HG03064 (cell line): ENCODE data around the gene VPS37D.
"Not testable (repeated sequence)": the region's sequence is repeated elsewhere in the genome, so short reads cannot be mapped to it uniquely, and the experiment has no call there.

Source experiments
- ATAC-seq: cut with Tn5 transposase; IDR thresholded peaks from one replicate; pipeline ENCODE4 v1.9.1; 2021; ENCODE audit warnings: low read depth; ENCODE audit not compliant: unreplicated experiment

The VPS37D gene

GRCh38 chr7:73667344-73668102 is at the start of gene VPS37D:
VPS37D (plus strand) TSS chr7:73667831; CDS start chr7:73667959, 128 bp downstream.
- ATAC-seq: peak; percentile 88

- no peak for ATAC-seq
Observed at GRCh38 chr7:73618538-73618937, 49.1 kb upstream of the VPS37D start.

GRCh38 chr7:73619394-73619793 is 48.2 kb upstream of the VPS37D start:
- not testable (repeated sequence) for ATAC-seq

GRCh38 chr7:73621168-73622063 is 46.2 kb upstream of the VPS37D start:
- no peak for ATAC-seq

GRCh38 chr7:73622527-73622908 is 45.1 kb upstream of the VPS37D start:
- no peak for ATAC-seq

- no peak for ATAC-seq
Observed at GRCh38 chr7:73622909-73623797, 44.5 kb upstream of the VPS37D start.

GRCh38 chr7:73623798-73624668 is 43.6 kb upstream of the VPS37D start, which contains the start of gene MLXIPL:
MLXIPL (minus strand) TSS chr7:73624522; CDS start chr7:73624492, 30 bp downstream.
- ATAC-seq: no peak

GRCh38 chr7:73624669-73625001 is 43.0 kb upstream of the VPS37D start:
- ATAC-seq: no peak

GRCh38 chr7:73625276-73625675 is 42.4 kb upstream of the VPS37D start:
- ATAC-seq: no peak

GRCh38 chr7:73626814-73627213 is 40.8 kb upstream of the VPS37D start:
- ATAC-seq: no peak

GRCh38 chr7:73628504-73628903 is 39.1 kb upstream of the VPS37D start:
- ATAC-seq: no peak

- ATAC-seq: no peak
Observed at GRCh38 chr7:73631558-73631957, 36.1 kb upstream of the VPS37D start.

GRCh38 chr7:73633323-73633722 is 34.3 kb upstream of the VPS37D start:
- no peak for ATAC-seq

- no peak for ATAC-seq
Observed at GRCh38 chr7:73633844-73634243, 33.8 kb upstream of the VPS37D start.

GRCh38 chr7:73635428-73636200 is 32.0 kb upstream of the VPS37D start:
- no peak for ATAC-seq

- ATAC-seq: no peak
Observed at GRCh38 chr7:73638911-73639310, 28.7 kb upstream of the VPS37D start.

GRCh38 chr7:73642834-73643233 is 24.8 kb upstream of the VPS37D start:
- ATAC-seq: no peak

- no peak for ATAC-seq
Observed at GRCh38 chr7:73644688-73645286, 22.8 kb upstream of the VPS37D start.
